HepG2 (cell line): ENCODE data around the gene ADAMTS4. TPM values are rescaled to one million over a fixed set of nuclear protein-coding genes. Genes with fewer than 3 reads are reported as not detected.

ENCODE experiments used
- HMG20B ChIP-seq: conservative IDR thresholded peaks from 2 replicates; pipeline ENCODE4 v1.6.1; 2016; ENCODE audit warnings: missing genetic modification reagents, missing compliant biosample characterization
- SPEN ChIP-seq: sonication (generic); formaldehyde crosslinking; IDR thresholded peaks from 2 replicates; pipeline ENCODE4 v1.5.1; 2020; ENCODE audit warnings: low read depth, mild to moderate bottlenecking, missing genetic modification reagents
- SUZ12 ChIP-seq: fragments of 150-350 bp; IDR thresholded peaks from 2 replicates; pipeline ENCODE4 v1.6.1; 2014; ENCODE audit warnings: low read depth, low read length
- THAP11 ChIP-seq: IDR thresholded peaks from 2 replicates; pipeline ENCODE4 v1.6.1; 2016; ENCODE audit warnings: missing biosample characterization, missing genetic modification reagents
- ZNF12 ChIP-seq: sonication (generic); formaldehyde crosslinking; IDR thresholded peaks from 2 replicates; pipeline ENCODE4 v1.5.0; 2020; ENCODE audit warnings: missing genetic modification reagents
- ZNF160 ChIP-seq: sonication (generic); formaldehyde crosslinking; IDR thresholded peaks from 2 replicates; pipeline ENCODE4 v1.8.0; 2022; ENCODE audit warnings: mild to moderate bottlenecking, inconsistent platforms, missing genetic modification reagents
- ZNF275 ChIP-seq: sonication (generic); formaldehyde crosslinking; IDR thresholded peaks from 2 replicates; pipeline ENCODE4 v1.8.0; 2022; ENCODE audit warnings: missing genetic modification reagents, mild to moderate bottlenecking, inconsistent platforms, borderline replicate concordance
- ZNF432 ChIP-seq: sonication (generic); formaldehyde crosslinking; IDR thresholded peaks from 2 replicates; pipeline ENCODE4 v1.5.0; 2020; ENCODE audit warnings: missing genetic modification reagents, mild to moderate bottlenecking, borderline replicate concordance
- ZNF441 ChIP-seq: sonication (generic); formaldehyde crosslinking; IDR thresholded peaks from 2 replicates; pipeline ENCODE4 v1.7.0; 2021; ENCODE audit warnings: missing genetic modification reagents, borderline replicate concordance
- ZNF777 ChIP-seq: sonication (generic); formaldehyde crosslinking; IDR thresholded peaks from 2 replicates; pipeline ENCODE4 v1.4.0; 2020; ENCODE audit warnings: missing genetic modification reagents
- ZNF792 ChIP-seq: IDR thresholded peaks from 2 replicates; pipeline ENCODE4 v1.6.1; 2016
- polyA plus RNA-seq, 8 experiments: library from polyadenylated mRNA; depleted of rRNA in 3 of 8; stranded (reverse) in 7 of 8; unstranded in 1 of 8; fragments of >200 nt; fragmentation: Illumina TruSeq in 4 of 8; extraction: Trizol in 4 of 8; gene quantifications; 2 replicates each; pipeline versions ENCODE4 v1.2.1 to v1.2.3, GENCODE V29; 2011 to 2016; ENCODE audit warnings: low read depth in 4 of 8, missing spikeins in 1 of 8, mixed read lengths in 1 of 8; ENCODE audit not compliant: insufficient read depth in 1 of 8
- total RNA-seq, 5 experiments: library from RNA; depleted of rRNA; stranded (reverse); fragments of >200 nt; fragmentation: Illumina TruSeq; extraction: Trizol; gene quantifications; 2 replicates each; pipeline ENCODE4 v1.2.3, GENCODE V29; 2016; ENCODE audit warnings: low read depth in 1 of 5
- TF ChIP-seq, protein P1 (sequence below): sonication (generic); formaldehyde crosslinking; IDR thresholded peaks from 2 replicates; pipeline ENCODE4 v1.4.0; 2020; ENCODE audit warnings: missing genetic modification reagents
- TF ChIP-seq, protein P2 (sequence below): sonication (generic); formaldehyde crosslinking; IDR thresholded peaks from 2 replicates; pipeline ENCODE4 v1.4.0; 2020; ENCODE audit warnings: mild to moderate bottlenecking, missing genetic modification reagents
- TF ChIP-seq, protein P3 (sequence below): sonication (generic); formaldehyde crosslinking; IDR thresholded peaks from 2 replicates; pipeline ENCODE4 v1.4.0; 2020; ENCODE audit warnings: missing genetic modification reagents

ADAMTS4 gene
- total and polyA plus RNA-seq, 2 of the 13 experiments (the other 11 are each of a cell fraction or from before 2014, with no cell fraction given), result 0.51 to 1.7 TPM

DNA sequence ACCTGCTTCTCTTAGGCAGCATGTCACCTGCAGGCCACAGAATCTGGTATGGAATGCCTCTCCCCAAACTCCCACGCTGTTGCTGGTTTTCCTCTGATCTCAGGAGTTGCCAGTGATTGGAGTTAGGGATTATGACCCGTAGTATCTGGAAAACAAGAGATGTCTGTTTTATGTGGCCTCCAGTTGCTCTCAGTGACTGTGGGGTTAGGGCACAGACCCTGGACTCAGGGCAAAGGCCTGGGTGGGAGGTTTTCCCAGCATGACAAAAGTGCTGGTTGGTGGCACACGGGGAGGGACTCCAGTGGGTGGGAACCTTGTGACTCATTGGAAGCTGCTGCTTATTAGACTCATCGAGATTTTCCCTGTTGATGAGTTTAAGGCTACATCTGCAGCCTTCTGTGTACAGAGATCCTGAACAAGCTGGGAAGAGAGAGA lies 39.2 kb upstream of the ADAMTS4 start, which contains the start of gene NR1I3 (continued):
- TF ChIP-seq, protein P1, sequence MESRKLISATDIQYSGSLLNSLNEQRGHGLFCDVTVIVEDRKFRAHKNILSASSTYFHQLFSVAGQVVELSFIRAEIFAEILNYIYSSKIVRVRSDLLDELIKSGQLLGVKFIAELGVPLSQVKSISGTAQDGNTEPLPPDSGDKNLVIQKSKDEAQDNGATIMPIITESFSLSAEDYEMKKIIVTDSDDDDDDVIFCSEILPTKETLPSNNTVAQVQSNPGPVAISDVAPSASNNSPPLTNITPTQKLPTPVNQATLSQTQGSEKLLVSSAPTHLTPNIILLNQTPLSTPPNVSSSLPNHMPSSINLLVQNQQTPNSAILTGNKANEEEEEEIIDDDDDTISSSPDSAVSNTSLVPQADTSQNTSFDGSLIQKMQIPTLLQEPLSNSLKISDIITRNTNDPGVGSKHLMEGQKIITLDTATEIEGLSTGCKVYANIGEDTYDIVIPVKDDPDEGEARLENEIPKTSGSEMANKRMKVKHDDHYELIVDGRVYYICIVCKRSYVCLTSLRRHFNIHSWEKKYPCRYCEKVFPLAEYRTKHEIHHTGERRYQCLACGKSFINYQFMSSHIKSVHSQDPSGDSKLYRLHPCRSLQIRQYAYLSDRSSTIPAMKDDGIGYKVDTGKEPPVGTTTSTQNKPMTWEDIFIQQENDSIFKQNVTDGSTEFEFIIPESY (CRISPR knock-in tag), result no peak
- no peak for TF ChIP-seq HMG20B (CRISPR knock-in tag)
- no peak for TF ChIP-seq ZNF792 (CRISPR knock-in tag)
- TF ChIP-seq, protein P2, sequence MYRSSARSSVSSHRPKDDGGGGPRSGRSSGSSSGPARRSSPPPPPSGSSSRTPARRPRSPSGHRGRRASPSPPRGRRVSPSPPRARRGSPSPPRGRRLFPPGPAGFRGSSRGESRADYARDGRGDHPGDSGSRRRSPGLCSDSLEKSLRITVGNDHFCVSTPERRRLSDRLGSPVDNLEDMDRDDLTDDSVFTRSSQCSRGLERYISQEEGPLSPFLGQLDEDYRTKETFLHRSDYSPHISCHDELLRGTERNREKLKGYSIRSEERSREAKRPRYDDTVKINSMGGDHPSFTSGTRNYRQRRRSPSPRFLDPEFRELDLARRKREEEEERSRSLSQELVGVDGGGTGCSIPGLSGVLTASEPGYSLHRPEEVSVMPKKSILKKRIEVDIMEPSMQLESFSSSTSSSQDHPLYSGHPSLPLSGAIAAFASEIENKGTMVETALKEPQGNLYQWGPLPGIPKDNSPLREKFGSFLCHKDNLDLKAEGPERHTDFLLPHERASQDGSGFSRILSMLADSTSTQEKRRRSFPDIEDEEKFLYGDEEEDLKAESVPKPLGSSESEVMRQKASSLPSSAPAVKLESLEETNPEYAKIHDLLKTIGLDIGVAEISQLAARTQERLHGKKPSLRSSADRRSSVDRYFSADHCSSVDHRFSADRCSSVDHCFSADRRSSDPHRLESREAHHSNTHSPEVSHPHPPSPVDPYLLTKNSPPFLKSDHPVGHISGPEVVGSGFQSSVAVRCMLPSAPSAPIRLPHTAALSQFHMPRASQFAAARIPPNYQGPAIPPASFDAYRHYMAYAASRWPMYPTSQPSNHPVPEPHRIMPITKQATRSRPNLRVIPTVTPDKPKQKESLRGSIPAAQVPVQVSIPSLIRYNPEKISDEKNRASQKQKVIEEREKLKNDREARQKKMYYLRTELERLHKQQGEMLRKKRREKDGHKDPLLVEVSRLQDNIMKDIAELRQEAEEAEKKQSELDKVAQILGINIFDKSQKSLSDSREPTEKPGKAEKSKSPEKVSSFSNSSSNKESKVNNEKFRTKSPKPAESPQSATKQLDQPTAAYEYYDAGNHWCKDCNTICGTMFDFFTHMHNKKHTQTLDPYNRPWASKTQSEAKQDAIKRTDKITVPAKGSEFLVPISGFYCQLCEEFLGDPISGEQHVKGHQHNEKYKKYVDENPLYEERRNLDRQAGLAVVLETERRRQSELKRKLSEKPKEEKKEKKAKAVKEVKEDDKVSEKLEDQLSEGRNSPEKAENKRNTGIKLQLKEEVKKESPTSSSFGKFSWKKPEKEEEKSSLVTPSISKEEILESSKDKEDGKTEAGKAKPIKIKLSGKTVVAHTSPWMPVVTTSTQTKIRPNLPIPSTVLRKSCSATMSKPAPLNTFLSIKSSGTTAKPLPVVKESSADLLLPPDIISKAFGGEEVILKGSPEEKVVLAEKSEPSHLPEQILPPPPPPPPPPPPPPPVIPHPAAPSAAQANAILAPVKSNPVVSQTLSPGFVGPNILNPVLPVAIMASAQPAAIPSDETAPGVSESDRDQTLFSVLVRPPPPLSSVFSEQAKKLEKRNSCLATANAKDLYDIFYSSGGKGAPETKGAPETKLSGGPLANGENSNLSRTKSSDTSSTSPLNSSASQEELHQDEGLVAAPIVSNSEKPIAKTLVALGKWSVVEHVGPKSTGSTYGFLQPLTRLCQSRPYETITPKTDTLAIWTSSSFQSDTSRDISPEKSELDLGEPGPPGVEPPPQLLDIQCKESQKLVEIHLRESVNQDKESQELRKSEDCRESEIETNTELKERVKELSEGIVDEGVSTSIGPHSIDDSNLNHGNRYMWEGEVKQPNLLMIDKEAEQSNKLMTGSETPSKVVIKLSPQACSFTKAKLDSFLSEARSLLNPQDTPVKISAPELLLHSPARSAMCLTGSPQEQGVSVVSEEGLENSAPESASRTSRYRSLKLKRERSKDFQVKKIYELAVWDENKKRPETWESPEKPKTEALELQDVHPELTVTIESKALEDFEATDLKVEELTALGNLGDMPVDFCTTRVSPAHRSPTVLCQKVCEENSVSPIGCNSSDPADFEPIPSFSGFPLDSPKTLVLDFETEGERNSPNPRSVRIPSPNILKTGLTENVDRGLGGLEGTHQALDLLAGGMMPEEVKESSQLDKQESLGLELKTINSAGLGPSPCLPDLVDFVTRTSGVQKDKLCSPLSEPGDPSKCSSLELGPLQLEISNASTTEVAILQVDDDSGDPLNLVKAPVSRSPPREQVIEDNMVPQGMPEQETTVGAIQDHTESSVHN, result no peak
- no peak for TF ChIP-seq ZNF12 (CRISPR knock-in tag)
- no peak for TF ChIP-seq ZNF441
- no peak for TF ChIP-seq ZNF275 (CRISPR knock-in tag)
- no peak for TF ChIP-seq THAP11 (CRISPR knock-in tag)
- TF ChIP-seq ZNF777 (CRISPR knock-in tag), result no peak
- no peak for TF ChIP-seq SUZ12
- peak; percentile 87; the same call in 1 of the 2 replicates for TF ChIP-seq SPEN
- TF ChIP-seq, protein P3, sequence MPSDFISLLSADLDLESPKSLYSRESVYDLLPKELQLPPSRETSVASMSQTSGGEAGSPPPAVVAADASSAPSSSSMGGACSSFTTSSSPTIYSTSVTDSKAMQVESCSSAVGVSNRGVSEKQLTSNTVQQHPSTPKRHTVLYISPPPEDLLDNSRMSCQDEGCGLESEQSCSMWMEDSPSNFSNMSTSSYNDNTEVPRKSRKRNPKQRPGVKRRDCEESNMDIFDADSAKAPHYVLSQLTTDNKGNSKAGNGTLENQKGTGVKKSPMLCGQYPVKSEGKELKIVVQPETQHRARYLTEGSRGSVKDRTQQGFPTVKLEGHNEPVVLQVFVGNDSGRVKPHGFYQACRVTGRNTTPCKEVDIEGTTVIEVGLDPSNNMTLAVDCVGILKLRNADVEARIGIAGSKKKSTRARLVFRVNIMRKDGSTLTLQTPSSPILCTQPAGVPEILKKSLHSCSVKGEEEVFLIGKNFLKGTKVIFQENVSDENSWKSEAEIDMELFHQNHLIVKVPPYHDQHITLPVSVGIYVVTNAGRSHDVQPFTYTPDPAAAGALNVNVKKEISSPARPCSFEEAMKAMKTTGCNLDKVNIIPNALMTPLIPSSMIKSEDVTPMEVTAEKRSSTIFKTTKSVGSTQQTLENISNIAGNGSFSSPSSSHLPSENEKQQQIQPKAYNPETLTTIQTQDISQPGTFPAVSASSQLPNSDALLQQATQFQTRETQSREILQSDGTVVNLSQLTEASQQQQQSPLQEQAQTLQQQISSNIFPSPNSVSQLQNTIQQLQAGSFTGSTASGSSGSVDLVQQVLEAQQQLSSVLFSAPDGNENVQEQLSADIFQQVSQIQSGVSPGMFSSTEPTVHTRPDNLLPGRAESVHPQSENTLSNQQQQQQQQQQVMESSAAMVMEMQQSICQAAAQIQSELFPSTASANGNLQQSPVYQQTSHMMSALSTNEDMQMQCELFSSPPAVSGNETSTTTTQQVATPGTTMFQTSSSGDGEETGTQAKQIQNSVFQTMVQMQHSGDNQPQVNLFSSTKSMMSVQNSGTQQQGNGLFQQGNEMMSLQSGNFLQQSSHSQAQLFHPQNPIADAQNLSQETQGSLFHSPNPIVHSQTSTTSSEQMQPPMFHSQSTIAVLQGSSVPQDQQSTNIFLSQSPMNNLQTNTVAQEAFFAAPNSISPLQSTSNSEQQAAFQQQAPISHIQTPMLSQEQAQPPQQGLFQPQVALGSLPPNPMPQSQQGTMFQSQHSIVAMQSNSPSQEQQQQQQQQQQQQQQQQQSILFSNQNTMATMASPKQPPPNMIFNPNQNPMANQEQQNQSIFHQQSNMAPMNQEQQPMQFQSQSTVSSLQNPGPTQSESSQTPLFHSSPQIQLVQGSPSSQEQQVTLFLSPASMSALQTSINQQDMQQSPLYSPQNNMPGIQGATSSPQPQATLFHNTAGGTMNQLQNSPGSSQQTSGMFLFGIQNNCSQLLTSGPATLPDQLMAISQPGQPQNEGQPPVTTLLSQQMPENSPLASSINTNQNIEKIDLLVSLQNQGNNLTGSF (CRISPR knock-in tag), result no peak
- no peak for TF ChIP-seq ZNF432 (CRISPR knock-in tag)
- no peak for TF ChIP-seq ZNF160 (CRISPR knock-in tag)
